ENCODE data around the gene ANKRD34B.

DNA sequence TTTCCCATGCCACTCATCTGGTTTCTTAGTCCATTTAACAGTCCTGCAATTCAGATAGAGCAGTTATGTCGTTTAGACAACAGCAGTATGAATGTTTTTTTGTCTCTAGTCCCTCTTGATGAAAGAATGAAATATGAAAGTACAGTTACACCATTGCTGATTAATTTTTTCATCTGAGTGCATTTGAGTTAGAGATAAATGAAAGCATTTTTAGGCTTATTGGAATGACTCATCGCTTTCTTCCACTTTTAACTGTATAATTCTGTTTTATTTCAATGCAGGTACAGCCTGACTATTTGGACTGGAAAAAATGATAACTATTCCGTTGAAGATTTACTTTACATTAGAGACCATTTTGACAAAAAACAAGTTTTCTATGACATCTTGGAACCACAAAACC, 28.7 kb downstream of the ANKRD34B start:
- TF ChIP-seq SP1 (IDR thresholded peaks at IDR 0.05) (no peak), FOXA1 (IDR thresholded peaks at IDR 0.05) (no peak), TARDBP (IDR thresholded peaks at IDR 0.05) (no peak), L3MBTL2 (conservative IDR thresholded peaks at IDR 0.05) (no peak), ELF4 (IDR thresholded peaks at IDR 0.05) (no peak), SUZ12 (IDR thresholded peaks at IDR 0.05) (no peak), HDGF (IDR thresholded peaks at IDR 0.05; ENCODE audit: borderline replicate concordance) (no peak), FOXM1 (IDR thresholded peaks at IDR 0.05; ENCODE audit: borderline replicate concordance) (no peak), BHLHE40 (IDR thresholded peaks at IDR 0.05; ENCODE audit: borderline replicate concordance) (no peak), ZNF384 (IDR thresholded peaks at IDR 0.05) (no peak), NFRKB (IDR thresholded peaks at IDR 0.05) (no peak)
- TF ChIP-seq, protein P1, sequence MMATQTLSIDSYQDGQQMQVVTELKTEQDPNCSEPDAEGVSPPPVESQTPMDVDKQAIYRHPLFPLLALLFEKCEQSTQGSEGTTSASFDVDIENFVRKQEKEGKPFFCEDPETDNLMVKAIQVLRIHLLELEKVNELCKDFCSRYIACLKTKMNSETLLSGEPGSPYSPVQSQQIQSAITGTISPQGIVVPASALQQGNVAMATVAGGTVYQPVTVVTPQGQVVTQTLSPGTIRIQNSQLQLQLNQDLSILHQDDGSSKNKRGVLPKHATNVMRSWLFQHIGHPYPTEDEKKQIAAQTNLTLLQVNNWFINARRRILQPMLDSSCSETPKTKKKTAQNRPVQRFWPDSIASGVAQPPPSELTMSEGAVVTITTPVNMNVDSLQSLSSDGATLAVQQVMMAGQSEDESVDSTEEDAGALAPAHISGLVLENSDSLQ (IDR thresholded peaks at IDR 0.05): no peak

All from HEK293T (cell line).